D721Med (cell line): Measurements from ENCODE around the gene NR1H4.

Source experiments
- DNase-seq: peaks from one replicate; pipeline ENCODE4 v3.0.0; 2011; ENCODE audit warnings: low spot score; ENCODE audit not compliant: insufficient read length
- FAIRE-seq: peaks from 2 replicates; lab custom pipeline; 2011; peaks lifted over from hg19 to GRCh38; lab: Jason Lieb, UNC
- TF ChIP-seq, protein P1 (sequence below): IDR thresholded peaks from 2 replicates; pipeline ENCODE4 v1.5.1; 2012; ENCODE audit warnings: mild to moderate bottlenecking, control low read depth; ENCODE audit not compliant: insufficient read depth; ENCODE audit errors: missing control alignments

Gene NR1H4

GRCh38 chr12:100503228-100503628 lies 29.6 kb downstream of the NR1H4 start:
- DNase-seq (no peak), FAIRE-seq (no peak)
- TF ChIP-seq, protein P1, sequence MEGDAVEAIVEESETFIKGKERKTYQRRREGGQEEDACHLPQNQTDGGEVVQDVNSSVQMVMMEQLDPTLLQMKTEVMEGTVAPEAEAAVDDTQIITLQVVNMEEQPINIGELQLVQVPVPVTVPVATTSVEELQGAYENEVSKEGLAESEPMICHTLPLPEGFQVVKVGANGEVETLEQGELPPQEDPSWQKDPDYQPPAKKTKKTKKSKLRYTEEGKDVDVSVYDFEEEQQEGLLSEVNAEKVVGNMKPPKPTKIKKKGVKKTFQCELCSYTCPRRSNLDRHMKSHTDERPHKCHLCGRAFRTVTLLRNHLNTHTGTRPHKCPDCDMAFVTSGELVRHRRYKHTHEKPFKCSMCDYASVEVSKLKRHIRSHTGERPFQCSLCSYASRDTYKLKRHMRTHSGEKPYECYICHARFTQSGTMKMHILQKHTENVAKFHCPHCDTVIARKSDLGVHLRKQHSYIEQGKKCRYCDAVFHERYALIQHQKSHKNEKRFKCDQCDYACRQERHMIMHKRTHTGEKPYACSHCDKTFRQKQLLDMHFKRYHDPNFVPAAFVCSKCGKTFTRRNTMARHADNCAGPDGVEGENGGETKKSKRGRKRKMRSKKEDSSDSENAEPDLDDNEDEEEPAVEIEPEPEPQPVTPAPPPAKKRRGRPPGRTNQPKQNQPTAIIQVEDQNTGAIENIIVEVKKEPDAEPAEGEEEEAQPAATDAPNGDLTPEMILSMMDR, result no peak

GRCh38 chr12:100504804-100505203 lies 31.1 kb downstream of the NR1H4 start:
- DNase-seq (no peak), FAIRE-seq (no peak)
- TF ChIP-seq, protein P1, result no peak

- DNase-seq, result no peak
- TF ChIP-seq, protein P1, result no peak
- FAIRE-seq, result no peak
Measured at GRCh38 chr12:100508751-100509150, 35.1 kb downstream of the NR1H4 start.

DNA sequence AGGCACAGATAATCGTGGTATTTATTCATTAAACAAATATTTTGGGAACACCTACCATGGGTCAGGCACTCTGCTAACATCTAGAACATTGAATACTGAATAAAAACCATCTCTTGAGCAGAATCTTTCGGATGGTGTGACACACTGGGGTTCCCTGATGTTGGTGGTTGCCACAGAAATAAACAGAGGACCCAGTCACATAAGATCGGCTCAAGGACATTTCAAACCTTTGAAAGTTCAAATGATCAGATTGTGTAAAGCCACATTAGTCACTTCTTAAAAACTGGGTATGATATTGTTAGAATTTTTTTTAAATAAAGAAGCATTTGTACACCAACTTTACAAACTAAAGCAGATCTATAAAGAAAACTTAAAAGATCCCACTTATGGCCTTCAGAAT lies 39.0 kb downstream of the NR1H4 start:
- DNase-seq, result no peak
- FAIRE-seq, result no peak
- TF ChIP-seq, protein P1, result no peak

DNA sequence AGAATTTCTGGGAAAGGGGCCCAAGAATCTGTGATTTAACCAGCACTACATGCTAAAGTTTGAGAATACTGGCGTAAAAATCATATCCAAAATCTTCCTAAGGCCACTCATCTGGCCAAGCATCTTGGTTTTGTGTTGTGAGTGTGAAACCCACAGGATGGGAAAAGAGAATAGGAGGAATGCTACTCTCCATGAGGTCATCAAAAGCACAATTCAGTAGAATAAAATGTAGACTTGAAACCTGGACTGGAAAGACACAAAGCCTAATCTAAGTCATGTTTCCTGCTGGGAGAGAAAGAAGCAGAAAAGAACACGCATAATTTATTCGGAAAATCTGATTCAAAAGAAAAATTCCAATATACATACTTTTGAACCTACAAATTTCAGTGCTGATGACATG lies 42.3 kb downstream of the NR1H4 start:
- TF ChIP-seq, protein P1, result no peak
- FAIRE-seq (no peak), DNase-seq (no peak)

DNA sequence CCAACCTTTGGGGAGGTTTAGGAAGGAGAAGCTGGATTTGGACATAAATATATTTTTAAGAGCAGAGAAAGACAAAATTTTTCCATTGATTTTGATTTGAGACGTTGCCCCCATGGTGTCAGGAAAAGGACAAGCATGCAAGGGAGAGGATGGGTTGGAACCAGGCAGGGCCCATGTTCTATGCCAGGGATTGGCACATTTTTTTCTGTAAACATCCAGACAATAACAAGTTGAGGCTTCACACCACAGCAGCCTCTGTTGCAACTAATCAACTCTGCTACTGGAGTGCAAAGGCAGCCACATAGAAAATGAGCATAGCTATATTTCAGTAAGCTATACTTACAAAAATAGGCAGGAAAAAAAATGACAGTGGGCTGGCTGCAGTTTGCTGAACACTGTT lies 44.7 kb downstream of the NR1H4 start:
- DNase-seq (no peak), FAIRE-seq (no peak)
- TF ChIP-seq, protein P1, result no peak

- TF ChIP-seq, protein P1, result no peak
- DNase-seq, result no peak
- FAIRE-seq, result no peak
Measured at GRCh38 chr12:100520048-100520769, 46.5 kb downstream of the NR1H4 start.
